Amniotic stem cell (primary cell): ENCODE results near the gene ZC3H12C.
"Not testable (repeated sequence)": the region's sequence is repeated elsewhere in the genome, so short reads cannot be mapped to it uniquely, and the experiment has no call there.

ENCODE experiments used
- DNase-seq: peaks from one replicate; lab custom pipeline; 2025; lab: John Stamatoyannopoulos, UW

The ZC3H12C gene

DNA sequence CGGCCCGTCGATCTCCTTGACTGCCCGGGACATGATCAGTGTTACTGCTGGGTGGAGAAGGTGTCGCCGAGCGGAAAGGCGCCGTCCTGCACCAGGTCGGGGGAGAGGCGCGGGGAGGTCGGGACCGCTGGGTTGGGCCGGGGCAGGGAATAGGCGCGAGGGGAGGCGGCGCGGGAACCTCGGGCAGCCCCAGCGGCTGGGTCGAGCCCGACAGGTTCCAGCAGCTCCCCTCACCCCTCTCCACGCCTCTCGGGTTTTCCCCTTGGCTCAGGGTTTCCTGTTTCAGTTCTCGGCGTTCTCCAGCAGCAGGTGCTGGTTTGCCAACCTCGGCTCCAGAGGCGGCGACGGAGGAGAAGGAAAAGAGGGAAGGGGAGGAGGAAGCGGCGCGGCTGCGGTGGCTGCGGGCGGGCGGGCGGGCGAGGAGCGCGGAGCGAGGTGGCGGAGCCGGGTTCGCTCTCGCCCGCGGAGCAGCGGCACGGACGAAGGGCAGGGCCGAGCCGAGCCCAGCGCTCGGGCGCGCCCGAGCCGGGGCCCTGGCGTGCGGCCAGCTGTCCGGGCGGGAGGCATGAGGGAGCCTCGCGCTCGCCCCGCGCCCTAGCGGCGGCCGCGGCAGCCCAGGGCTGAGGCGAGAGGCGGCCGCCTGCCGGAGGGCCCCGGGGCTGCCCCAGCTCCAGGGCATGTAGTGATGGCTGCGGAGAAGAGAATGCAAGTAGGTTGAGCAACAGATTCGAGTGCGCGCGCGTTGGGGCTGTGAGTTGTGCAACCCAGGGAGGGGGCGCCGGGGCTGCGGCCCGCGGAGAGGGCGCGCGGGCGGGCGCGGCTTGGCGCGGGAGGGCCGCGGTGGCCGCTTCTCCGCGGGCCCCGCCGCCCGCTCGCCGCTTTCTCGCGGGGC is at the start of gene ZC3H12C:
Gene ZC3H12C, plus strand, starts transcription at position 878 of the 892 bp plus-strand sequence. CDS start 20 bp downstream, outside the sequence.
- peak; percentile 52 for DNase-seq

GRCh38 chr11:110044226-110044968 is 48.8 kb upstream of the ZC3H12C start:
- no peak for DNase-seq

- no peak for DNase-seq
Observed at GRCh38 chr11:110046775-110047380, 46.3 kb upstream of the ZC3H12C start.

DNA sequence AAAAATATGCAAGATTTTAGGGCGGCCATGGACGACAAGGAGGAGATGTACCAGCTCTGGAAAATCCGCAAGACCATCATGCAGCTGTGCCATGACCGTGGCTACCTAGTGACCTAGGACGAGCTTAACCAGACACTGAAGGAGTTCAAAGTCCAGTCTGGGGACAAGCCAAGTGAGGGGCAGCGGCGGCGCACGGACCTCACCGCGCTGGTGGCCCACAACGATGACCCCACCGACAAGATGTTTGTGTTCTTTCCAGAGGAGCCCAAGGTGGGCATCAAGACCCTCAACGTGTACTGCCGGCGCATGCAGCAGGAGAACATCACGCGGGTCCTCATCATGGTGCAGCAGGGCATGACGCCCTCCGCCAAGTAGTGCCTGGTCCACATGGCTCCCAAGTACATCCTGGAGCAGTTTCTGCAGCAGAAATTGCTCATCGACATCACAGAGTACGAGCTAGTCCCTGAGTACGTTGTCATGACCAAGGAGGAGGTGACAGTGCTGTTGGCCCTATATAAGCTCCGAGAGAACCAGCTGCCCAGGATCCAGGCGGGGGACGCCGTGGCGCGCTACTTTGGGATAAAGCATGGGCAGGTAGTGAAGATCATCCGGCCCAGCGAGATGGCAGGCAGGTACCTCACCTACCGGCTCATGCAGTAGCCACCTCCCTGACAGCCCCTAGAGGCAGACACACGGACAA is 43.5 kb upstream of the ZC3H12C start:
- no peak for DNase-seq

DNA sequence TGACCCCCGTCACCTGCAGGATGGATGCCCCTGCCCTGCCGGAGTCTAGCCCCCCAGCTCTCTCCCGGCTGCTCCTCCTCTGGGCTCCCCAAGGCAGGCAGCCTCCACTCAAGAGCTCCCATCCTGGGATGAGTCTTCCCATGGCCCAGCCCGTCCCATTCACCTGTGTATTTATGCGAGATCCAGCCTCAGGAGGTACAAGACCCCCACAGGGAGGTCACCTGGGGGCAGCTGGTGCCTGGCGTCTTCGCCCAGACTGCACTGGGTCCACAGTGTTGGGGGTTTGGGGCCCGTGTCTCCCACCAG is 43.0 kb upstream of the ZC3H12C start:
- DNase-seq: no peak

GRCh38 chr11:110053848-110054414 is 39.3 kb upstream of the ZC3H12C start:
- no peak for DNase-seq

GRCh38 chr11:110056956-110057355 is 36.2 kb upstream of the ZC3H12C start:
- no peak for DNase-seq

- no peak for DNase-seq
Observed at GRCh38 chr11:110059706-110060463, 33.3 kb upstream of the ZC3H12C start.

GRCh38 chr11:110061296-110061695 is 31.9 kb upstream of the ZC3H12C start:
- DNase-seq: no peak

- DNase-seq: no peak
Observed at GRCh38 chr11:110062247-110062646, 30.9 kb upstream of the ZC3H12C start.

DNA sequence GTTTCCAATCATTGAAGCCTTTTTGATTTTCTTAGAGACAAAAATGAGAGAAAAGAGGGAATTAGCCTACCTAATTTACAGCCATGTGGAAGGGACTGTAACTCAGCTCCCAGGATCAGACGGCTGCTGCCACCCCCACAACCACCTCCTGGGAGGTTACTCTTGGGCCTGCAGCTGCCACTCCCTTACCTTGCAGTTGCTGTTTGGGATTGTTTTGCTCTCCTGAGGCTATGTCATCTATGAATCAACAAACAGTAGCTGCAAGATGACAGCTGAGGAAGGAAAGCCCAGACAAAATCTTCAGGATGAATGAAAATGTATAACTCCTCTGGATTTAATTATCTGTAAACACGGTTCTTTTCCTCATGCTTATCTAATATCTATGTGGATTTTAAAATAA is 28.0 kb upstream of the ZC3H12C start:
- no peak for DNase-seq

DNA sequence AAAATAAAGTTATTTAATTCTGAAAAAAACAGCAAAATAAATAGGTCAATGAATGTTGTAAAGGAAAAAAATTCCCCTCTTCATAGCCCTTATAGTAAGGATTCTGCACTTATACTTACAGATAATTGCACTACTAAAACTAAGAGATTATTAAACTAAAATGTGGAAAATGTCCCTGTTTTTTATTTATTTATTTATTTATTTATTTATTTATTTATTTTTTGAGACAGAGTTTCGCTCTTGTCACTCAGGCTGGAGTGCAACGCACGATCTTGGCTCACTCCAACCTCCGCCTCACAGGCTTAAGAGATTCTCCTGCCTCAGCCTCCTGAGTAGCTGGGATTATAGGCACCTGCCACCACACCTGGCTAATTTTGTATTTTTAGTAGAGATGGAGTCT is 25.2 kb upstream of the ZC3H12C start:
- DNase-seq: not testable (repeated sequence)

DNA sequence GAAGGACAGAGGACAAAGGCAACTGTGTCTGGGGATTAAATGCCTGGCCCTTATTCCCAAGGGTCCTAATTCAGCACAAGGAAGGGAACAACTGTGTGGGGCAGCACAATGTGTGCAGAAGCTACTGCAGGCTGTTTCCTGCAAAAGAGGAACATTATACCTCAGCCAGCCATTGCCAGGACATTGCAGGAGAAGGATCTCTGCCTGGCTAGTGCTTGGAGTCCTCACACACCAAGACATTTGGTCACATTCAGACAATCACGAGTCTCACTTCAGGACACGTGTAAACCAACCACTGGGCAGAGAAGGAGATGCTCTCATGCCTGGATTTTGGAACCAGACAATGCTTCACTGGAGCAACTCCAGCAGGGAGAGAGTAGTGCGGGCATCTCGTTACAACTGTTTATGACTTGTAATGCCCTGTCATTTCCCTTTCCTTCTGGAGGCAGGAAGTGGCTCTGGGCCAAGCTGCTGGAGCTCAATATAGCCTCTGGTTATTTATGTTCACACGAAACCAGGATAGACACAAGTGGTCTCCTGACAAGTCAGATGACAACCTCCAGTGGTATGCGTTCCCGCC is 23.9 kb upstream of the ZC3H12C start:
- peak; percentile 11 for DNase-seq

- DNase-seq: no peak
Observed at GRCh38 chr11:110070176-110070575, 23.0 kb upstream of the ZC3H12C start.

DNA sequence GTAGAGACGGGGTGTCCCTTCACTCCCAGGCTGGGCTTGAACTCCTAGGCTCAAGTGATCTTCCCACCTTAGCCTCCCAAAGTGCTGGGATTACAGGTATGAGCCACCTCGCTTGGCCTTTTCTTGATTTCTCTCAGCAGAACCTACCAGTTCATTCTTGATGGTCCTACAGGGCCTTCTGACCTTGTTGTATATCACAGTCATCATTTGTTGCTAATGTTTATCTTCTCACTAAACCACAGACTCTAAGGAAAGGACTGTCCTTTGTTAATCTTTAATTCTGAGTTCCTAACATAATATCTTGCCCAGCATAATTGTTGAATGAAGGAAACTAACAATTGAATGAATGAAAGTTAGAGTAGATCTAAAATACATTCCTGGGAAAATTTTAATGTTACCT is 22.0 kb upstream of the ZC3H12C start:
- no peak for DNase-seq

- DNase-seq: no peak
Observed at GRCh38 chr11:110072930-110073329, 20.3 kb upstream of the ZC3H12C start.

DNA sequence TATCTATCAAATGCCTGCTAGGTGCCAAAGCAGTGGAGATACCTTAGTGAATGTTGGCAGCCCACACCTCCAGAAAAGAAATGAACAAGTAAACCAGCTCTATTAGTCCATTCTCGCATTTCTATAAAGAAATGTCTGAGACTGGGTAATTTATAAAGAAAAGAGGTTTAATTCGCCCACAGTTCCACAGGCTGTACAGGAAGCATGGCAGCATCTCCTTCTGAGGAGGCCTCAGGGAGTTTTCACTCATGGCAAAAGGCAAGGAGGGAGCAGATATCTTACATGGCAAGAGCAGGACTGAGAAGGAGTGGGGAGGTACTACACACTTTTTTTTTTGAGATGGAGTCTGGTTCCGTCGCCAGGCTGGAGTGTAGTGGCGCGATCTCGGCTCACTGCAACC is 18.7 kb upstream of the ZC3H12C start:
- DNase-seq: no peak

DNA sequence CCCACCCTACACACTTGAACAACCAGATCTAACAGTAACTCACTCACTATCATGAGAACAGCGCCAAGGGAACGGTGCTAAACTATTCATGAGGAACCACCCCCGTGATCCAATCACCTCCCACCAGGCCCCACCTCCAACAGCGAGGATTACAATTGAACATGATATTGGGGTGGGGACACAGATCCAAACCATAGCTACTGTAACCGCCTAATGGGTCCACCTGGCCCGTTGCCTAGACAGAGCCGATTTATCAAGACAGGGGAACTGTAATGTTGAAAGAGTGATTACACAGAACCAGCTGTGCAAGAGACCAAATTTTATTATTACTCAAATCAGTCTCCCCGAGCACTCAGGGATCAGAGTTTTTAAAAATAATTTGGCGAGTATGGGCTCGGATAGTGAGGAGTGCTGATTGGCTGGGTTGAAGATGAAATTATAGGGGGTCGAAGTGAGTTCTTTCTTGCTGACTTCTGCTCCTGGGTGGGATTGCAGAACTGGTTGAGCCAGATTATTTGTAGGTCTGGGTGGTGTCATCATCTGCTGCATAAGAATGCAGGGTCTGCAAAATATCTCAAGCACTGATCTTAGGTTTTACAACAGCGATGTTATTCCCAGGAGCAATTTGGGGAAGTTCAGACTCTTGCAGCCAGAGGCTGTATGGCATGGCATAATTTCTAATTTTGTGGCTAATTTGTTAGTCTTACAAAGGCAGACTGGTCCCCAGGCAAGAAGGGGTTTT is 17.9 kb upstream of the ZC3H12C start:
- DNase-seq: no peak

GRCh38 chr11:110075847-110076208 is 17.4 kb upstream of the ZC3H12C start:
- DNase-seq: no peak

DNA sequence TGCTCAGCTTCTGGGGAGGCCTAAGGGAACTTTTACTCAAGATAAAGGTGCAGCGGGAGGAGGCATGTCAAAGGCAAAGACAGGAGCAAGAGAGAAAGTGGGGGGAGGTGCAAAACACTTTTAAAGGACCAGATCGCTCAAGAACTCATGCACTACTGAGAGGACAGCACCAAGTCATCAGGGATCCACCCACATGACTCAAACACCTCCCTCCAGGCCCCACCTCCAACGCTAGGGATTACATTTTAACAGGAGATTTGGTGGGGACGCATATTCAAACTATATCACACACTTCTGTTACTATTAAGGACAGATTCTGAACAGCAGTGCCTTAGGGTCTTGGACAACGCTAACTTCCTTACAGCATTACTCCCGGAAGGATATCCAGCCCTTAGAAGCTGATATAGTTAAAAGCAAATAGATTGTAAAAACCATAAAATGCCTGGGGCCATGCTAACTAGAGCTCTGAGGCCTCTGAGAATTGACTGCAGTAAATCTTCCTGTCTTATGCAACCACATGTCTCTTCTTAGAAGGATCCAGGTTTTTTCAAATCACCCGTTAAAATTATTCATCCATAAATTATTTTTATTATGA is 16.7 kb upstream of the ZC3H12C start:
- no peak for DNase-seq
